ENCODE data around the gene OR4Q3. TPM values are rescaled to one million over a fixed set of nuclear protein-coding genes. Genes with fewer than 3 reads are reported as not detected.
"Not testable (repeated sequence)": the region's sequence is repeated elsewhere in the genome, so short reads cannot be mapped to it uniquely, and the experiment has no call there.

Gene OR4Q3
- total and polyA plus RNA-seq, 2 experiments from 2014 or later, result not detected

DNA sequence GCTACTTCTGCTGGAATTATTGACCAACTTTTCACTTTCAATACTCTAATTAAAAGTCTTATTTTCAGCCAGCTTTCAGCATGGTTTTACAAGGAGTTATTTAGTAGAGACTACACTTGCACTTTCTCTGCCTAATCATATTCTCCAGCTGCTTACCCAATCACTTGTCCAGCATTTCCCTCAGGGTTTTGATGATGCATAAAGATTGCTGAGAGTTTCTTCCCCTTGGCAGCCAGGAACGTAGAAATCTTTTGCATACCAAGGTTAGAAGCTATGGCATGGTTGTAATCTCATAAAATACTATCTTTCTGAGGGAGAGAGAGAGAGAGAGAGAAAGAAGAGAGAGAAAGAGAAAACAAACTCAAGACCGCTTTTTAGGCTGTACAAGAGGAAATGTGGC is 10.8 kb downstream of the OR4Q3 start:
- no peaks in the 10 kb centered on the region for H3K27me3 Mint-ChIP-seq (ENCODE audit: insufficient read depth, low read depth, poor library complexity)
- no peak overlapping the region for H3K27ac ChIP-seq (ENCODE audit: low read depth)
- no peak overlapping the region for H3K4me3 ChIP-seq
- no peaks in the 10 kb centered on the region for H3K4me1 Mint-ChIP-seq
- no peaks in the 10 kb centered on the region for H4K20me1 ChIP-seq (replicated peaks; ENCODE audit: insufficient read depth)
- no peaks in the 10 kb centered on the region for H3F3A ChIP-seq (replicated peaks; ENCODE audit: low read depth)
- H3K36me3 ChIP-seq (ENCODE audit: insufficient read depth), result peaks cover 28% of the 10 kb centered on the region; the same call in 1 of the 2 replicates
- no peak overlapping the region for H3K4me2 ChIP-seq
- H2AFZ ChIP-seq, result no peak overlapping the region
- TF ChIP-seq CREB1 (CRISPR knock-in tag; IDR thresholded peaks at IDR 0.05; ENCODE audit: low read depth) (no peak), NANOG (IDR thresholded peaks at IDR 0.05; ENCODE audit: borderline replicate concordance) (no peak), EZH2phosphoT487 (IDR thresholded peaks at IDR 0.05; ENCODE audit: unreplicated experiment) (no peak), STAT1 (IDR thresholded peaks at IDR 0.05; ENCODE audit: unreplicated experiment) (no peak), ZNF114 (CRISPR knock-in tag; IDR thresholded peaks at IDR 0.05) (no peak), ZNF331 (CRISPR knock-in tag; IDR thresholded peaks at IDR 0.05; ENCODE audit: low read depth) (no peak)
- TF ChIP-seq, protein P1, sequence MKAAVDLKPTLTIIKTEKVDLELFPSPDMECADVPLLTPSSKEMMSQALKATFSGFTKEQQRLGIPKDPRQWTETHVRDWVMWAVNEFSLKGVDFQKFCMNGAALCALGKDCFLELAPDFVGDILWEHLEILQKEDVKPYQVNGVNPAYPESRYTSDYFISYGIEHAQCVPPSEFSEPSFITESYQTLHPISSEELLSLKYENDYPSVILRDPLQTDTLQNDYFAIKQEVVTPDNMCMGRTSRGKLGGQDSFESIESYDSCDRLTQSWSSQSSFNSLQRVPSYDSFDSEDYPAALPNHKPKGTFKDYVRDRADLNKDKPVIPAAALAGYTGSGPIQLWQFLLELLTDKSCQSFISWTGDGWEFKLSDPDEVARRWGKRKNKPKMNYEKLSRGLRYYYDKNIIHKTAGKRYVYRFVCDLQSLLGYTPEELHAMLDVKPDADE (IDR thresholded peaks at IDR 0.05), result no peak
- TF ChIP-seq, protein P2, sequence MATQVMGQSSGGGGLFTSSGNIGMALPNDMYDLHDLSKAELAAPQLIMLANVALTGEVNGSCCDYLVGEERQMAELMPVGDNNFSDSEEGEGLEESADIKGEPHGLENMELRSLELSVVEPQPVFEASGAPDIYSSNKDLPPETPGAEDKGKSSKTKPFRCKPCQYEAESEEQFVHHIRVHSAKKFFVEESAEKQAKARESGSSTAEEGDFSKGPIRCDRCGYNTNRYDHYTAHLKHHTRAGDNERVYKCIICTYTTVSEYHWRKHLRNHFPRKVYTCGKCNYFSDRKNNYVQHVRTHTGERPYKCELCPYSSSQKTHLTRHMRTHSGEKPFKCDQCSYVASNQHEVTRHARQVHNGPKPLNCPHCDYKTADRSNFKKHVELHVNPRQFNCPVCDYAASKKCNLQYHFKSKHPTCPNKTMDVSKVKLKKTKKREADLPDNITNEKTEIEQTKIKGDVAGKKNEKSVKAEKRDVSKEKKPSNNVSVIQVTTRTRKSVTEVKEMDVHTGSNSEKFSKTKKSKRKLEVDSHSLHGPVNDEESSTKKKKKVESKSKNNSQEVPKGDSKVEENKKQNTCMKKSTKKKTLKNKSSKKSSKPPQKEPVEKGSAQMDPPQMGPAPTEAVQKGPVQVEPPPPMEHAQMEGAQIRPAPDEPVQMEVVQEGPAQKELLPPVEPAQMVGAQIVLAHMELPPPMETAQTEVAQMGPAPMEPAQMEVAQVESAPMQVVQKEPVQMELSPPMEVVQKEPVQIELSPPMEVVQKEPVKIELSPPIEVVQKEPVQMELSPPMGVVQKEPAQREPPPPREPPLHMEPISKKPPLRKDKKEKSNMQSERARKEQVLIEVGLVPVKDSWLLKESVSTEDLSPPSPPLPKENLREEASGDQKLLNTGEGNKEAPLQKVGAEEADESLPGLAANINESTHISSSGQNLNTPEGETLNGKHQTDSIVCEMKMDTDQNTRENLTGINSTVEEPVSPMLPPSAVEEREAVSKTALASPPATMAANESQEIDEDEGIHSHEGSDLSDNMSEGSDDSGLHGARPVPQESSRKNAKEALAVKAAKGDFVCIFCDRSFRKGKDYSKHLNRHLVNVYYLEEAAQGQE (IDR thresholded peaks at IDR 0.05; ENCODE audit: unreplicated experiment), result no peak
- TF ChIP-seq, protein P3, sequence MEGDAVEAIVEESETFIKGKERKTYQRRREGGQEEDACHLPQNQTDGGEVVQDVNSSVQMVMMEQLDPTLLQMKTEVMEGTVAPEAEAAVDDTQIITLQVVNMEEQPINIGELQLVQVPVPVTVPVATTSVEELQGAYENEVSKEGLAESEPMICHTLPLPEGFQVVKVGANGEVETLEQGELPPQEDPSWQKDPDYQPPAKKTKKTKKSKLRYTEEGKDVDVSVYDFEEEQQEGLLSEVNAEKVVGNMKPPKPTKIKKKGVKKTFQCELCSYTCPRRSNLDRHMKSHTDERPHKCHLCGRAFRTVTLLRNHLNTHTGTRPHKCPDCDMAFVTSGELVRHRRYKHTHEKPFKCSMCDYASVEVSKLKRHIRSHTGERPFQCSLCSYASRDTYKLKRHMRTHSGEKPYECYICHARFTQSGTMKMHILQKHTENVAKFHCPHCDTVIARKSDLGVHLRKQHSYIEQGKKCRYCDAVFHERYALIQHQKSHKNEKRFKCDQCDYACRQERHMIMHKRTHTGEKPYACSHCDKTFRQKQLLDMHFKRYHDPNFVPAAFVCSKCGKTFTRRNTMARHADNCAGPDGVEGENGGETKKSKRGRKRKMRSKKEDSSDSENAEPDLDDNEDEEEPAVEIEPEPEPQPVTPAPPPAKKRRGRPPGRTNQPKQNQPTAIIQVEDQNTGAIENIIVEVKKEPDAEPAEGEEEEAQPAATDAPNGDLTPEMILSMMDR (conservative IDR thresholded peaks at IDR 0.05; ENCODE audit: low read depth in 2 of 2), result no peak
- TF ChIP-seq, protein P4, sequence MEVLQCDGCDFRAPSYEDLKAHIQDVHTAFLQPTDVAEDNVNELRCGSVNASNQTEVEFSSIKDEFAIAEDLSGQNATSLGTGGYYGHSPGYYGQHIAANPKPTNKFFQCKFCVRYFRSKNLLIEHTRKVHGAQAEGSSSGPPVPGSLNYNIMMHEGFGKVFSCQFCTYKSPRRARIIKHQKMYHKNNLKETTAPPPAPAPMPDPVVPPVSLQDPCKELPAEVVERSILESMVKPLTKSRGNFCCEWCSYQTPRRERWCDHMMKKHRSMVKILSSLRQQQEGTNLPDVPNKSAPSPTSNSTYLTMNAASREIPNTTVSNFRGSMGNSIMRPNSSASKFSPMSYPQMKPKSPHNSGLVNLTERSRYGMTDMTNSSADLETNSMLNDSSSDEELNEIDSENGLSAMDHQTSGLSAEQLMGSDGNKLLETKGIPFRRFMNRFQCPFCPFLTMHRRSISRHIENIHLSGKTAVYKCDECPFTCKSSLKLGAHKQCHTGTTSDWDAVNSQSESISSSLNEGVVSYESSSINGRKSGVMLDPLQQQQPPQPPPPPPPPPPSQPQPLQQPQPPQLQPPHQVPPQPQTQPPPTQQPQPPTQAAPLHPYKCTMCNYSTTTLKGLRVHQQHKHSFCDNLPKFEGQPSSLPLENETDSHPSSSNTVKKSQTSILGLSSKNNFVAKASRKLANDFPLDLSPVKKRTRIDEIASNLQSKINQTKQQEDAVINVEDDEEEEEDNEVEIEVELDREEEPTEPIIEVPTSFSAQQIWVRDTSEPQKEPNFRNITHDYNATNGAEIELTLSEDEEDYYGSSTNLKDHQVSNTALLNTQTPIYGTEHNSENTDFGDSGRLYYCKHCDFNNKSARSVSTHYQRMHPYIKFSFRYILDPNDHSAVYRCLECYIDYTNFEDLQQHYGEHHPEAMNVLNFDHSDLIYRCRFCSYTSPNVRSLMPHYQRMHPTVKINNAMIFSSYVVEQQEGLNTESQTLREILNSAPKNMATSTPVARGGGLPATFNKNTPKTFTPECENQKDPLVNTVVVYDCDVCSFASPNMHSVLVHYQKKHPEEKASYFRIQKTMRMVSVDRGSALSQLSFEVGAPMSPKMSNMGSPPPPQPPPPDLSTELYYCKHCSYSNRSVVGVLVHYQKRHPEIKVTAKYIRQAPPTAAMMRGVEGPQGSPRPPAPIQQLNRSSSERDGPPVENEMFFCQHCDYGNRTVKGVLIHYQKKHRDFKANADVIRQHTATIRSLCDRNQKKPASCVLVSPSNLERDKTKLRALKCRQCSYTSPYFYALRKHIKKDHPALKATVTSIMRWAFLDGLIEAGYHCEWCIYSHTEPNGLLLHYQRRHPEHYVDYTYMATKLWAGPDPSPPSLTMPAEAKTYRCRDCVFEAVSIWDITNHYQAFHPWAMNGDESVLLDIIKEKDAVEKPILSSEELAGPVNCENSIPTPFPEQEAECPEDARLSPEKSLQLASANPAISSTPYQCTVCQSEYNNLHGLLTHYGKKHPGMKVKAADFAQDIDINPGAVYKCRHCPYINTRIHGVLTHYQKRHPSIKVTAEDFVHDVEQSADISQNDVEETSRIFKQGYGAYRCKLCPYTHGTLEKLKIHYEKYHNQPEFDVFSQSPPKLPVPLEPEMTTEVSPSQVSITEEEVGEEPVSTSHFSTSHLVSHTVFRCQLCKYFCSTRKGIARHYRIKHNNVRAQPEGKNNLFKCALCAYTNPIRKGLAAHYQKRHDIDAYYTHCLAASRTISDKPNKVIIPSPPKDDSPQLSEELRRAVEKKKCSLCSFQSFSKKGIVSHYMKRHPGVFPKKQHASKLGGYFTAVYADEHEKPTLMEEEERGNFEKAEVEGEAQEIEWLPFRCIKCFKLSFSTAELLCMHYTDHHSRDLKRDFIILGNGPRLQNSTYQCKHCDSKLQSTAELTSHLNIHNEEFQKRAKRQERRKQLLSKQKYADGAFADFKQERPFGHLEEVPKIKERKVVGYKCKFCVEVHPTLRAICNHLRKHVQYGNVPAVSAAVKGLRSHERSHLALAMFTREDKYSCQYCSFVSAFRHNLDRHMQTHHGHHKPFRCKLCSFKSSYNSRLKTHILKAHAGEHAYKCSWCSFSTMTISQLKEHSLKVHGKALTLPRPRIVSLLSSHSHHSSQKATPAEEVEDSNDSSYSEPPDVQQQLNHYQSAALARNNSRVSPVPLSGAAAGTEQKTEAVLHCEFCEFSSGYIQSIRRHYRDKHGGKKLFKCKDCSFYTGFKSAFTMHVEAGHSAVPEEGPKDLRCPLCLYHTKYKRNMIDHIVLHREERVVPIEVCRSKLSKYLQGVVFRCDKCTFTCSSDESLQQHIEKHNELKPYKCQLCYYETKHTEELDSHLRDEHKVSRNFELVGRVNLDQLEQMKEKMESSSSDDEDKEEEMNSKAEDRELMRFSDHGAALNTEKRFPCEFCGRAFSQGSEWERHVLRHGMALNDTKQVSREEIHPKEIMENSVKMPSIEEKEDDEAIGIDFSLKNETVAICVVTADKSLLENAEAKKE (CRISPR knock-in tag; IDR thresholded peaks at IDR 0.05), result no peak
- H3K36me3 Mint-ChIP-seq (ENCODE audit: low read depth), result peaks cover 18% of the 10 kb centered on the region
- H3K27me3 ChIP-seq (ENCODE audit: insufficient read depth), result no peaks in the 10 kb centered on the region
- H3K27ac Mint-ChIP-seq, result no peak overlapping the region
- peaks cover 8% of the 10 kb centered on the region; the same call in 2 of the 3 replicates for H3K9me3 Mint-ChIP-seq
- no peaks in the 10 kb centered on the region for H3K79me2 ChIP-seq (replicated peaks; ENCODE audit: insufficient read depth)
- no peaks in the 10 kb centered on the region for H3K9me2 ChIP-seq (ENCODE audit: insufficient read depth)
- no peak overlapping the region for H3K4me3 Mint-ChIP-seq
- ATAC-seq (no peak), DNase-seq (ENCODE audit: low spot score) (no peak)
- H3K4me1 ChIP-seq (ENCODE audit: insufficient read depth), result no peaks in the 10 kb centered on the region

DNA sequence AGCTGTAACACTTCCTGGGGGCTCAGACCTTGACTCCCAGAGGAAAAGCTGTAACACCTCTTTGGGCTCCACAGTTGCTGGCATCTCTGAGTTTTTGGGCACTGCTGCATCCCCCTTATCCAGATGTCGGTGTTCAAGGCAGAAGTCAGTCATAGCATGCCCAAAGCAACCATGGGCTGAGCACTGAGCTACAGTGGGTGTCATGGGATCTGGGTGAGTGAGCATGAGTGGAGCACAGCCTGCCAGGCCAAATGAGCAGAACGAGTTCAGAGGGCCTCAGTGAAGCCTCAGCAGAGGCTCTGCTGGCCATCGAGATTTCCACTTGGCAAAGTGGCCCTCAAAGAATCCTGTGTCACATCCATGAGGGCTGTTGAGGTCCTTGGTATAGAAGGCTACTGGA is 28.1 kb downstream of the OR4Q3 start:
- not testable (repeated sequence) for H3K27ac ChIP-seq (ENCODE audit: low read depth); H3K4me1 ChIP-seq (ENCODE audit: insufficient read depth); H3K4me3 ChIP-seq; H3K9me2 ChIP-seq (ENCODE audit: insufficient read depth); H3K27me3 ChIP-seq (ENCODE audit: insufficient read depth); H3K27ac Mint-ChIP-seq; H3K4me3 Mint-ChIP-seq; DNase-seq (ENCODE audit: low spot score); H3K79me2 ChIP-seq (replicated peaks; ENCODE audit: insufficient read depth); H3K4me2 ChIP-seq; H2AFZ ChIP-seq; H3F3A ChIP-seq (replicated peaks; ENCODE audit: low read depth); H4K20me1 ChIP-seq (replicated peaks; ENCODE audit: insufficient read depth); H3K4me1 Mint-ChIP-seq; ATAC-seq; H3K27me3 Mint-ChIP-seq (ENCODE audit: insufficient read depth, low read depth, poor library complexity)
- peaks cover 24% of the 10 kb centered on the region for H3K36me3 ChIP-seq (ENCODE audit: insufficient read depth)
- Mint-ChIP-seq H3K36me3 (ENCODE audit: low read depth) (peaks cover 50% of the 10 kb centered on the region), H3K9me3 (peaks cover 31% of the 10 kb centered on the region; the same call in 2 of the 3 replicates)

All from GM23338 (cell line).